ENCODE results near the gene VPS33A. TPM values are rescaled to one million over a fixed set of nuclear protein-coding genes. Genes with fewer than 3 reads are reported as not detected.

Gene VPS33A
- total and polyA plus RNA-seq, 2 of the 8 experiments (the other 6 are each of a cell fraction or from before 2014, with no cell fraction given), result 16.4 to 41.8 TPM

DNA sequence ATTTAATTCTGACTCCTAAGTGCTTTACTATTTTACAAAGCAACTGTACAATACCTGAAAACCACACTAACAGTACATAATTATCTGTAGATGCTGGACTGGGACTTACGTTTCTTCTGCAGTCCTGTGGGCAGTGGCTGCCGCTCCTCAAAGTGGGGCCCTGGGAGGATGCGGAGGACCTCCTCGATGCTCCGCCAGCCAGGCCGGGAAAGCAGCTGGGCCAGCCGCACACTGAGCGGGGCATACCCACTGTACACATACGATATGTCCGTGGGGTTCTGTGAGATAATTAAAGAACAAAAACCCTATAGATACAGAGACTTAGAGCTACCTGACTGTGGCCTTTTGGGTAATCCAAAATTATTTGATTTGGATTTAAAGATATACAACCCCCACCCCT is 33.6 kb downstream of the VPS33A start:
- FAIRE-seq (no peak), DNase-seq (ENCODE audit: low read depth in 1 of 2, low spot score in 2 of 2) (no peak)
- H2BK15ac ChIP-seq (ENCODE audit: low read length), result no peak overlapping the region
- H3K4me3 ChIP-seq (ENCODE audit: extremely low read depth in 1 of 4, insufficient read depth in 2 of 4, low read depth in 3 of 4, low read length in 4 of 4), result no peak overlapping the region
- no peak overlapping the region for H2BK120ac ChIP-seq (replicated peaks; ENCODE audit: low read depth, low read length)
- H2BK5ac ChIP-seq (ENCODE audit: low read depth, low read length), result no peak overlapping the region
- no peak overlapping the region for H4K8ac ChIP-seq (ENCODE audit: extremely low read depth, insufficient read depth, low read length)
- POLR2A ChIA-PET (ENCODE audit: partially characterized antibody), result interaction anchor here (0.6 to 1.7 kb wide), 4 partner anchors 9 to 124 kb away, joined by 3 to 5 read pairs (median 5); no protein-coding TSS in a partner anchor
- H3K23me2 ChIP-seq (ENCODE audit: low read depth, low read length), result no peaks in the 10 kb centered on the region
- 95% methylated on average over 10 of the region's 10 CpGs; no CpG with 5 or more reads in 1 of the 2 experiments for WGBS, 2 experiments (ENCODE audit: extremely low coverage in 1 of 2, insufficient coverage in 1 of 2, insufficient read length in 1 of 2, insufficient replicate concordance in 2 of 2, low coverage in 1 of 2, low lambda C conversion rate in 2 of 2, missing lambda C conversion rate in 1 of 2)
- H4K20me1 ChIP-seq (replicated peaks in 1 of 2; ENCODE audit: control insufficient read depth in 1 of 2, insufficient read depth in 2 of 2, low read length in 2 of 2), result peaks cover 0 to 6% of the 10 kb centered on the region in 2 experiments
- no peak overlapping the region for H3K14ac ChIP-seq (ENCODE audit: insufficient read length)
- H3K4ac ChIP-seq (replicated peaks; ENCODE audit: insufficient read length, low read depth, low read length), result no peak overlapping the region
- no peaks in the 10 kb centered on the region for H3K79me1 ChIP-seq (ENCODE audit: low read depth, low read length)
- no peaks in the 10 kb centered on the region for H3K4me1 ChIP-seq (replicated peaks in 1 of 4; ENCODE audit: control insufficient read depth in 3 of 4, insufficient read depth in 4 of 4, low read length in 3 of 4)
- no peak overlapping the region for H2AK5ac ChIP-seq (ENCODE audit: low read depth, low read length)
- TF ChIP-seq SRF (IDR thresholded peaks at IDR 0.05; ENCODE audit: low read depth, low read length) (no peak), FOSL1 (IDR thresholded peaks at IDR 0.05; ENCODE audit: insufficient read depth, low read depth, low read length) (no peak), RAD21 (IDR thresholded peaks at IDR 0.05 in 1 of 2, conservative IDR thresholded peaks at IDR 0.05 in 1 of 2; ENCODE audit: low read depth in 2 of 2, low read length in 2 of 2) (no peak), SP4 (IDR thresholded peaks at IDR 0.05; ENCODE audit: low read length) (no peak)
- TF ChIP-seq, protein P1, sequence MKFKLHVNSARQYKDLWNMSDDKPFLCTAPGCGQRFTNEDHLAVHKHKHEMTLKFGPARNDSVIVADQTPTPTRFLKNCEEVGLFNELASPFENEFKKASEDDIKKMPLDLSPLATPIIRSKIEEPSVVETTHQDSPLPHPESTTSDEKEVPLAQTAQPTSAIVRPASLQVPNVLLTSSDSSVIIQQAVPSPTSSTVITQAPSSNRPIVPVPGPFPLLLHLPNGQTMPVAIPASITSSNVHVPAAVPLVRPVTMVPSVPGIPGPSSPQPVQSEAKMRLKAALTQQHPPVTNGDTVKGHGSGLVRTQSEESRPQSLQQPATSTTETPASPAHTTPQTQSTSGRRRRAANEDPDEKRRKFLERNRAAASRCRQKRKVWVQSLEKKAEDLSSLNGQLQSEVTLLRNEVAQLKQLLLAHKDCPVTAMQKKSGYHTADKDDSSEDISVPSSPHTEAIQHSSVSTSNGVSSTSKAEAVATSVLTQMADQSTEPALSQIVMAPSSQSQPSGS (IDR thresholded peaks at IDR 0.05; ENCODE audit: low read length), result no peak
- TF ChIP-seq, protein P2, sequence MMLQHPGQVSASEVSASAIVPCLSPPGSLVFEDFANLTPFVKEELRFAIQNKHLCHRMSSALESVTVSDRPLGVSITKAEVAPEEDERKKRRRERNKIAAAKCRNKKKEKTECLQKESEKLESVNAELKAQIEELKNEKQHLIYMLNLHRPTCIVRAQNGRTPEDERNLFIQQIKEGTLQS (IDR thresholded peaks at IDR 0.05; ENCODE audit: insufficient read depth, low read depth, low read length), result no peak
- no peaks in the 10 kb centered on the region for H3K27me3 ChIP-seq (replicated peaks in 1 of 4; ENCODE audit: control insufficient read depth in 3 of 4, extremely low read depth in 1 of 4, insufficient read depth in 3 of 4, low read length in 3 of 4)
- H2BK12ac ChIP-seq (ENCODE audit: low read depth, low read length), result no peak overlapping the region
- H3K36me3 ChIP-seq (ENCODE audit: control insufficient read depth in 2 of 4, insufficient read depth in 4 of 4, low read length in 3 of 4), result peaks cover 5 to 27% (median 14%) of the 10 kb centered on the region in 4 experiments
- H4K5ac ChIP-seq (ENCODE audit: insufficient read length, low read depth, low read length), result no peak overlapping the region
- H3K79me2 ChIP-seq (ENCODE audit: control insufficient read depth in 1 of 2, insufficient read depth in 2 of 2, low read length in 2 of 2), result no peaks in the 10 kb centered on the region
- no peak overlapping the region for H3K56ac ChIP-seq (replicated peaks; ENCODE audit: insufficient read length, low read depth, low read length)
- no peak overlapping the region for H2AFZ ChIP-seq (ENCODE audit: low read length)
- H3K9me3 ChIP-seq (ENCODE audit: insufficient read depth in 2 of 2, low read depth in 1 of 2, low read length in 1 of 2), result no peaks in the 10 kb centered on the region
- no peak overlapping the region for H3K18ac ChIP-seq (ENCODE audit: extremely low read depth, low read length)
- H4K91ac ChIP-seq (replicated peaks; ENCODE audit: insufficient read length, low read length), result no peak overlapping the region
- no peak overlapping the region for H2BK20ac ChIP-seq (ENCODE audit: low read length)
- H3K9ac ChIP-seq (replicated peaks in 1 of 4; ENCODE audit: extremely low read depth in 1 of 4, low read depth in 3 of 4, low read length in 3 of 4), result no peak overlapping the region
- H3K4me2 ChIP-seq (ENCODE audit: insufficient read depth in 1 of 2, low read depth in 2 of 2, low read length in 2 of 2), result no peak overlapping the region
- CTCF ChIA-PET (ENCODE audit: partially characterized antibody), result interaction anchor here (0.6 to 1.4 kb wide), 2 partner anchors 12 to 106 kb away, joined by 3 read pairs; no protein-coding TSS in a partner anchor
- H3K27ac ChIP-seq (ENCODE audit: low read depth, low read length), result no peak overlapping the region
- H3K23ac ChIP-seq (ENCODE audit: insufficient read length), result no peak overlapping the region
